Keratinocyte (primary cell): ENCODE data around the gene HRAS.

Experiments
- EZH2 ChIP-seq: IDR thresholded peaks from one replicate; pipeline ENCODE4 v1.6.1; 2012; ENCODE audit warnings: inconsistent platforms, mild to moderate bottlenecking, low read length, moderate library complexity
- TF ChIP-seq, protein P1 (sequence below), 3 experiments: IDR thresholded peaks in 1 of 3; conservative IDR thresholded peaks in 1 of 3; optimal IDR thresholded peaks in 1 of 3; 2 replicates in 2 of 3; 3 replicates in 1 of 3; pipeline versions ENCODE3 to v1.5.1; 2011; ENCODE audit warnings: low read length in 3 of 3, mild to moderate bottlenecking in 3 of 3, moderate library complexity in 2 of 3, control low read depth in 1 of 3, inconsistent platforms in 1 of 3; ENCODE audit not compliant: insufficient read depth in 2 of 3; ENCODE audit errors: extremely low read depth in 1 of 3

DNA sequence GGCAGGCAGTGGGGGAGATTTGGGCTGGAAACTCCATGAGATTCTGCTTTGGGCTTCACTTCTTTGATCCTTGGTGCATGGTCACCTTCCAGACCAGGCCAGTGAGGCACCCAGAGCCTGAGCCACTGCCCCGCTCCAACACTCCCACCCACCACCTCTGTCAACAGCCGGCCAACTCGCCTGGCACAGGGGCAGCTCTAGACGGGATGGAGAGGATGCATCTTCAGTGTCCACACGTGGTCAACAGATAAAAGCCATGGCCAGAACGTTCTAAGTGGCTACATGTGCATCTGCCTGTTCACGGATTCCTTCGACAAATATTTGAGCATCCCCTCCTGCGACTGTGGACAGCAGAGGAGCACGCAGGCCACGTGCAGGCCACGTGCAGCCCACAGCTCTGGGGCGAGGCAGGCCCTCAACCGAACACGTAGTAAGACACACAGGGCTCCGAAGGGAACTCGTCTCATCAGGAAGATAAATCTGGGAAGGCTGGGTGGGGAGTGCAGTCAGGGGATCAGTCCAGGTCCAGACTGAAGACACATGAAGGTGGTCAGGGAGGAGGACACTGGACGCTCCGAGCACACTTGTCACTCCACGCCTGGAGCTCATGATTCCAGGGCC lies 3.2 kb upstream of the HRAS start:
- TF ChIP-seq, protein P1, sequence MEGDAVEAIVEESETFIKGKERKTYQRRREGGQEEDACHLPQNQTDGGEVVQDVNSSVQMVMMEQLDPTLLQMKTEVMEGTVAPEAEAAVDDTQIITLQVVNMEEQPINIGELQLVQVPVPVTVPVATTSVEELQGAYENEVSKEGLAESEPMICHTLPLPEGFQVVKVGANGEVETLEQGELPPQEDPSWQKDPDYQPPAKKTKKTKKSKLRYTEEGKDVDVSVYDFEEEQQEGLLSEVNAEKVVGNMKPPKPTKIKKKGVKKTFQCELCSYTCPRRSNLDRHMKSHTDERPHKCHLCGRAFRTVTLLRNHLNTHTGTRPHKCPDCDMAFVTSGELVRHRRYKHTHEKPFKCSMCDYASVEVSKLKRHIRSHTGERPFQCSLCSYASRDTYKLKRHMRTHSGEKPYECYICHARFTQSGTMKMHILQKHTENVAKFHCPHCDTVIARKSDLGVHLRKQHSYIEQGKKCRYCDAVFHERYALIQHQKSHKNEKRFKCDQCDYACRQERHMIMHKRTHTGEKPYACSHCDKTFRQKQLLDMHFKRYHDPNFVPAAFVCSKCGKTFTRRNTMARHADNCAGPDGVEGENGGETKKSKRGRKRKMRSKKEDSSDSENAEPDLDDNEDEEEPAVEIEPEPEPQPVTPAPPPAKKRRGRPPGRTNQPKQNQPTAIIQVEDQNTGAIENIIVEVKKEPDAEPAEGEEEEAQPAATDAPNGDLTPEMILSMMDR (optimal IDR thresholded peaks at IDR 0.05 in 1 of 3, IDR thresholded peaks at IDR 0.05 in 1 of 3, conservative IDR thresholded peaks at IDR 0.05 in 1 of 3; ENCODE audit: extremely low read depth in 1 of 3, insufficient read depth in 2 of 3, low read length in 3 of 3), result no peak
- TF ChIP-seq EZH2, result no peak
